ENCODE data around the gene ZNF860.
A peak's percentile ranks its signal among the peaks of the same experiment; 100 is the strongest.
"Not testable (repeated sequence)": the region's sequence is repeated elsewhere in the genome, so short reads cannot be mapped to it uniquely, and the experiment has no call there.

The ZNF860 gene

DNA sequence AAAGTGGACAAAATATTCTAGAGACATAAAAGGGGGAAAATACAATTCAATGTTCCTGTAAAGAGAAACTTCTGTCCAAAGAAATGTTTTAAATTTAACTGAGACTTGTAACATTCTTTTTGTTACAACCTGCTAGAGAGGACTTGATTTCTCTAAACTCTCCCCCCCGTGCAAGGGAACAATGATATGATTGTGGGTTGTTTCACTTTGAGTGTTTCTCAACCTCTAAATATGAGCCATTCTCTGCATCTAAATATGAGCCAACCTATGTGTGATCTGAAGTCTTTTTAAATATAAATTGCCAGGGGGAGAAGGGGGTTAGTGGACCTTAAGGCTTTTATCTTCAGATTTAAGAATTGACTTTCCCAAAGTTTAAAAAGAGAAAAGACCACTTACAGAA lies 14.6 kb downstream of the ZNF860 start:
- DNase-seq (ENCODE audit: low read depth in 2 of 2), result no peak

DNA sequence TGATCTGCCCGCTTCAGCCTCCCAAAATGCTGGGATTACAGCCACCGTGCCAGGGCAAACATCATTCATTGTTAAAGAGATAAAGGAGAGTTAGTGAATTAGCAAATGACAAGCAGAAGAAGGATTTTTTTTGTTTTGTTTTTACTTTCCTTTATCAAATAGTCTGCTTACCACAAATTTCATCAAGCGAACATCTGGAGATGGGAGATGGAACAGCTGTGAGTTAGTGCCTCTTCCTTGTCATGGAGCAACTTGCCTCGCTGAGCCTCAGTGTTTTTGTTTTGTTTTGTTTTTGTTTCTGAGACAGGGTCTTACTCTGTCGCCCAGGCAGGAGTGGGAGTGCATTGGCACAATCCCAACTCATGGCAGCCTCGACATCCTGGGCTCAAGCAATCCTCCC lies 15.9 kb downstream of the ZNF860 start:
- no peak for DNase-seq (ENCODE audit: low read depth in 2 of 2)

DNA sequence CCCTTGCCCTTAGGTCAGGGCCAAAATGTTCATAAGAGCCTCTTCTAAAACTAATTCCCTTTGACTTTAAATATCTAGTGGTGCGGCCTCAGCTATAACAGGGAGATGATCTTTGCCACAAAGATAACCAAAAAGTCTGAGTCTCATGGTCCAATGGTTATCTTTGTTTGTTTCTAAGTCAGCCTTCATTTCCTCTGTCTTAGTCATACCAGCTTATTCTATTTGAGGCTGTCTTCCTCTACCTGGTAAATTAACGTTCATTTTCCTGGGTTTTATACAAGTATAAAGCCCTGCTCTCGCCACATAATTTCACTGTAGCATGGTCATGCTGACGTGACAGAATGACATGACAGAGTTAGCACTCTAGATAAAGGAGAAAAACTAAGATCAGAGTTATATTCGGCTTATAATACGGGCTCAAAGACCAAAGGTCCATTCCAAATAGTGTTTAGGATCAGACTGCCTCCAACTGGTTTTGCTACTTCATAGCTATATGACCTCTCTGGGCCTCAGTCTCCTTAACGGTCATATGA lies 18.4 kb downstream of the ZNF860 start:
- no peak for DNase-seq (ENCODE audit: low read depth in 2 of 2)

DNA sequence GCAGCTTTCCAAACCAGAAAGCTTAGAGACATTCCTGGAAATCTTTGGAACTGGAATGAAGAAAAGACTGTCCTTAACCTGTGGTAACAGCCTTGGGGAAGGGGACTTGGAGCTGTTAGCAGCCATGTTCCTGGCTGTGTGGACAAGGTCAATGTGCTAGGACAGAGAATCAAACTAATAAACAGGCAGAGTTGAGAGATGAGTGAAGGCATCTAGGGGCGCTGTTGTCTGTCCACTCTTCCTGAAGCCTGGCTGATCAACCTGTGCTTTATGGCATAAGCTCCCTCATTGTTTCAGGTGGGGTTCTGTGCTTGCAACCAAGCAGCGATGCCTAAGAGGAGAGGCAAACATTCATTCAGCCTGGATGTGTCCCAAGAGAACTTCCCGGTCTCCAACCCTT lies 19.3 kb downstream of the ZNF860 start:
- DNase-seq (ENCODE audit: low read depth in 2 of 2), result no peak

DNA sequence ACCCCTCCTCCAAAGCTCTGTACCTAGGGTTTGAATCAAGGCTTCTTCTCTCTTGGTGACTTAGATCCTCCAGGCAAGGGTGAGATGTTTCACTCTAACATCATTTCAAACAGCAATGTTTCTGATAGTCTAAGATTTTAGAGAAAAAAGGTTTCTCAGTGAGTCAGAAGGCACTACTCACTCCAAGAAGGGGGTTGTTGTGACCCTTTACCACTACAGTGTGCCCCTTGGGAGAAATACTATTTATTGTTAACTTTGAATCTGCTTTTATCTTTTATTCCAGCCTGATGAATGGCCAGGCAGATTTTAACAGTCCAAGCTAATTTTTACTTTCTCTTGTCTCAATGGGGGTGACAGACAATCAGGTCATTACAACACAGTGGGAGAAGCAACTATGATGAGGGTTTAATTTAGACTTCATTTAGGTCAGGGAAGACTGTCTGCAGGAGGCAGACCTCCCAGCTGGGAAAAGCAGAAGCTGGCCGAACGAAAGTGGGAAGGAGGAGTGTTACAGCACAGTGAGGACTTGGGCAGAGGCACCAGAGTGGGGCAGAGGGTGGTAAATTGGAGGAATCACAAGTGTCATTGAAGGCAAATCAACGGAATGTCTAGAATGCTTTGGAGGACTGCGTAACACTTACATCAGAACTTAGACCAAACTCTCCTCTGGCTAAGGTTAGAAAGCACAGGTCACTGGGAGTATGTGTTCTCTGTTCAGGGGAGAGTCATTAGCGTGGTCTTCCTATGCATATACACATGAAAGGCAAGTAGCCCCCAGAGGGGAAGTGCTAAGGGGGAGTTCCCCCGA lies 21.2 kb downstream of the ZNF860 start:
- no peak for DNase-seq (ENCODE audit: low read depth in 2 of 2)

DNA sequence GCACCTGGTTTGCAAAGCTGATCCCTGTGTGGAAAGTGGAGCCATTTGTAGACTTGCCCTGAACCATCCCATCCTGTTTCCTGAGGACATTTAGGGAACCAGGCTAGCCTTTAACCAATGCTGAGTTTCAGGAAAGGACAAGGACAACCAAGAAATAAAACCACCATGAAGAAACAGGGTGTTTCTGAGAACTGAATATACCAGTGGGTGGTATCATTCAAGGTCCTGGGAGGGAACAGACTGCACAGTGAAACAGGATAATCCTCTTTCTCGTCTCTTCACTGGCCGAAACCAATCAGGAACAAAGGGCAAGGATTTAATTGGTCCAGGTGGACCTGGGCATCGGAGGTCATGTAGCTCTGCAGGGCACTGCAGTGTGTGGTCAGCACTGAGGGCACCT lies 21.8 kb downstream of the ZNF860 start:
- no peak for DNase-seq (ENCODE audit: low read depth in 2 of 2)

DNA sequence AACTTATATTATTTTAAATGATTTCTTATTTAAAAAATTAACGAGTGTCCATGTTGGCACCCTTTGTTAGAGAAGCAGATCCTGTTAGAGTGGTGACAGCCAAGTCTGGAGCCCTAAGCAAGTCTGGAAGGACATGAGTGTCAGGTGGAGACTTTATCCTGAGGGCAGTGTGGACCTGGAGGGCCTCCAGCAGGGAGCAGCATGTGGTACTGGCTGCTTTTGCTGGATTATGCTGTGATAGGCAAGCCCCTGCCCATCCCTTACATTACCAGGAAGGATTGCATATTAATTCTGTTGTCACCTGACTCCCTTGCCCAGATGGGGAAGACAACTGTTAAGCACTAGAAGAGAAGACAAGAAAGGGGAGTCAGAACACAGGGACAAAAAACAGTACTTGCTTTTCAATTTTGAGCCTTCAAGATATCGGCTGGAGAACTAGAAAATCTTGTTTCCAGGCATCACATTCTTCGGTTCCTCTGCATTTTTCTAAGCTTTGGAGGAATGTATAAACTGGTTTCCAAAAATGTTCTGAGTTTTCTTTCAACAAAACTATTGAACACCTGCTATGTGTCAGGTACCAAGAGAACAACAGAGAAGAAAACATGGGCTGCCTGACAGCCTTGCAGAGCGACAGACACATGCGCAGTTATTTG lies 22.7 kb downstream of the ZNF860 start:
- no peak for DNase-seq (ENCODE audit: low read depth in 2 of 2)

DNA sequence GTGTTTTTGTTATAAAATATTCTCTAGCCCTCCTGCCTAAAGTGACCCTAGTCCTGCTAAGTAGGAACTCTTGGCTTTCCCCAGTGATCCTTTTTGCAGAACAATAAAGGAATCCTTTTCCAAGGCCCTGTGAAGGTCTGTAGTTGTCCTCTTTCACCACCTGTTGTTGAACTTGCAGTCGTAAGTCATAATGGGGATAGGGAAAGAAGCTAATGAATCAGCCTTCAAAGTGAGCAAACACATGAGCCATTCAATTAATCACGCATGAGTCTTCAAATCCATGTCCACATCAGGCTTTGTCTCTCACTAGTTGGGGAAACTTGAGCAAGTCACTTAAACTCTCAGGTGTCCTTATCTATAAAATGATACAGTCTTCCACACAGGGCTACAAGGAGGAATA lies 27.6 kb downstream of the ZNF860 start:
- DNase-seq (ENCODE audit: low read depth in 2 of 2), result no peak

DNA sequence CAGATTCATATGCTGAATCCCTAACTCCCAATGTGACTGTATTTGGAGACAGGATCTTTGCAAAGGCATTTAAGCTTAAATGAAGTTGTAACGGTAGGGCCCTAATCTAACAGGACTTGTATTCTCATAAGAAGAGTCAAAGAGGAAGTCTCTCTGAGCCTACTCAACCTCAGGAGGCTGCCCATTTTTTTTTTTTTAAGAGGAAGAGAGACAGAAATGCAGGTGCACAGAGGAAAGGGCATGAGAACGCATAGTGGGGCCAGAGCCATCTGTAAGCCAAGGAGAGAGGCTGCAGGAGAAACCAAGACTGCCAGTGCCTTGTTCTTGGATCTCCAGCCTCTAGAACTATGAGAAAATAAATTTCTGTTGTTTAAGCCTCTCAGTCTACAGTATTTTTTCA lies 28.4 kb downstream of the ZNF860 start:
- DNase-seq (ENCODE audit: low read depth in 2 of 2), result no peak

DNA sequence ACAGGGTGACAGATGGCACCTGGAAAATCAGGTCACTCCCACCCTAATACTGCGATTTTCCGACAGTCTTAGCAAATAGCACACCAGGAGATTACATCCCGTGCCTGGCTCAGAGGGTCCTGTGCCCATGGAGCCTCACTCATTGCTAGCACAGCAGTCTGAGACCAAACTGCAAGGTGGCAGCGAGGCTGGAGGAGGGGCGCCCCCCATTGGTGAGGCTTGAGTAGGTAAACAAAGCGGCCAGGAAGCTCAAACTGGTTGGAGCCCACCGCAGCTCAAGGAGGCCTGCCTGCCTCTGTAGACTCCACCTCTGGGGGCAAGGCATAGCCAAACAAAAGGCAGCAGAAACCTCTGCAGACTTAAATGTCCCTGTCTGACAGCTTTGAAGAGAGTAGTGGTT lies 29.1 kb downstream of the ZNF860 start:
- DNase-seq (ENCODE audit: low read depth in 2 of 2), result not testable (repeated sequence)

DNA sequence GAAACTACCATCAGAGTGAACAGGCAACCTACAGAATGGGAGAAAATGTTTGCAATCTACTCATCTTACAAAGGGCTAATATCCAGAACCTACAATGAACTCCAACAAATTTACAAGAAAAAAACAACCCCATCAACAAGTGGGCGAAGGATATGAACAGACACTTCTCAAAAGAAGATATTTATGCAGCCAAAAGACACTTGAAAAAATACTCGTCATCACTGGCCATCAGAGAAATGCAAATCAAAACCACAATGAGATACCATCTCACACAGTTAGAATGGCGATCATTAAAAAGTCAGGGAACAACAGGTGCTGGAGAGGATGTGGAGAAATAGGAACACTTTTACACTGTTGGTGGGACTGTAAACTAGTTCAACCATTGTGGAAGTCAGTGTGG lies 34.1 kb downstream of the ZNF860 start:
- DNase-seq (ENCODE audit: low read depth in 2 of 2), result not testable (repeated sequence)

DNA sequence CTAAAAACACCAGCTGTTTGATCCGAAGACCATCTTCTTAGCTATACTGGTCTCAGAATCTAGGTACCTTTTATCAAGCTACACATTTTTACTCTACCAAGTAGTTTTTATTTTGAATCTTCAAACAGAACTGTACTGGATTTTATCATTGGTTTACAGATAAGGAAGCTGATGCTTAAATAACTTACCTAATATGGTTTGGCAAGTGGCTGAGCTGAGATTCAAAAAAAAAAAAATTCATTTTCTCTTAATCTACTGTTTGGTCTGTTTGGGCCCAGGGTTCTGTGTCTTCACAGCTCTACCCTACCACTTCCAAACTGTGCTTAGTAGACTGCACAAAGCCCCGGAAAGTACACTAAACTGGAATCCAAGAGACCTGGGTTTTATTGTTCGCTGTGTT lies 35.7 kb downstream of the ZNF860 start:
- DNase-seq (ENCODE audit: low read depth in 2 of 2), result no peak

DNA sequence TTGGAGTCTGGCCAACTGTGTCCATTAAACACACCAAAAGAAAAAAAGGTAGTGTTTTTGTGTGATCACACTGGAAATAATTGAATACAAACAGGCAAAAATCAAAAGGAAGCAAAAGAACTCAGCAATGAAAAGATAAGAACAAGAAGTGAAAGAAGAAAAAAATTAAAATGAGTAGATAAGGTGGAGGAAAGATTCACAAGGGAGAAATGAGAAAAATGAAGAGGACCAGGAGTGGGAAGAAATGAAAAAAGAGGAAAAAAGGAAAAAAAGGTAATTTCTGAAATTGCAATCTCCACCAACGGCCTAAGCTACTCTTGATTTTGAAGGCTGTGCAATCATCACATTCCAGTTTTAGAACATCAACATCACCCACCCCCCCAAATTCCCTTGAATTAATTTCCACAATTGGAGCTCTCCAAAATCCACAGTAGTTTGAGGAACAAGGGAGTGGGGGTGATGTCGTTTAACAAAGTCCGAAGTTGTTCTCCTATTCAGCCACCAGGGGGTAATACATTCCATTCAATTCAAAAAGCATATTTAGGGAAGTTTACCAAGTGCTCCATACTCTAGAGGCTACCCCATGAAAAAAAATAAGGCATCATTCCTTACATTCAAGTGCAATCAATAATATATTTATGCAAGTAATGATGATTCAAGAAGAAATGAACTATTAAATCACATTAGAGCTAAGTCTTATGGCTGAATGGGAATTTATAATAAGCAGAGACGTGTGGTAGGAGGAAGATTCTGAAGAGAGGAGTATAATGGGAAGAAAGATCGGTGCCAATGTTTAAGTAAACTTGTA lies 37.4 kb downstream of the ZNF860 start:
- DNase-seq (ENCODE audit: low read depth in 2 of 2), result peak; percentile 17 to 22

DNA sequence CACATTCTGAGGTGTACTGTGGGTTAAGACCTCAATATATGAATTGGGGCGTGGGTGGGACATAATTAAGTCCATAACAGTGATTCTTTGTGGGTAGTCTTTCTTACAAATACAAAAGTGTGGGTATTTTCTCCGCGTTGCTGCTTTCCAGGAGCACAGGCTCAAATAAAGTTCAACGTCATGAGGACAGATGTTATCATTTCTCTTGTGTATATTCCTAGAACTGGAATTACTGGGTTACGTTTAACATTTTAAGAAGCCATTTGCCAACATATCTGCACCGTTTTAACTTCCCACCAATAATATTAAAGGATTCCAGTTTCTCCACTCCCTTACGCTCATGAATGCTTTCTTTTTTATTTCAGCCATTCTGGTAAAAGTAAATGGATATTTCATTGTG lies 39.6 kb downstream of the ZNF860 start:
- no peak for DNase-seq (ENCODE audit: low read depth in 2 of 2)

DNA sequence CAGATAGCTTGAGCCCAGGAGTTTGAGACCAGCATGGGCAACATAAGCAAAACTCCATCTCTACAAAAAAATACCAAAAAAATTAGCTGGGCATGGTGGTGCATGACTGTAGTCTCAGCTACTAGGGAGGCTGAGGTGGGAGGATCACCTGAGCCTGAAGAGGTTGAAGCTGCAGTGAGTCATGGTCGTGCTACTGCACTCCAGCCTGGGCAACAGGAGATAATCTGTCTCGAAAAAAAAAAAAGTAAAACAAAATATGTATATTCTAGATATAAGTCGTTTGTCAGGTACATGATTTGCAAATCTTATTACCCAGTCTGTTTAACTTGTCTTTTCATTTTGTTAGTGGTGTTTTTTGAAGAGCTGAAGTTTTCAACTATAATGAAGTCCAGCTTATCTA lies 40.2 kb downstream of the ZNF860 start:
- no peak for DNase-seq (ENCODE audit: low read depth in 2 of 2)

DNA sequence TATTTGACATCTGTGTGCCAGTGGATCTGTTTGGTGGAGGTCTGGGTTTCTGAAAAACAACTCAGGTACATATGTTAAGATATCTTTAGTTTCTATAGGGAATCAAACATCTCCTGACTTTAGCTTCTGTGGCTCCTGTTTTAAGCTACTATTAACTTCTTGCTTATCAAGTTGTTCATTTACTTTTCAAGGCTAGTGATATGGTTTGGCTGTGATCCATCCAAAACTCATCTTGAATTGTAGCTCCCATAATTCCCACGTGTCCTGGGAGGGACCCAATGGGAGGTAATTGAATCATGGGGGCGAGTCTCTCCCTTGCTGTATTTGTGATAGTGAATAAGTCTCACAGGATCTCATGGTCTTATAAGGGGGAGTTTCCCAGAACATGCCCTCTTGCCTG lies 41.4 kb downstream of the ZNF860 start:
- no peak for DNase-seq (ENCODE audit: low read depth in 2 of 2)

DNA sequence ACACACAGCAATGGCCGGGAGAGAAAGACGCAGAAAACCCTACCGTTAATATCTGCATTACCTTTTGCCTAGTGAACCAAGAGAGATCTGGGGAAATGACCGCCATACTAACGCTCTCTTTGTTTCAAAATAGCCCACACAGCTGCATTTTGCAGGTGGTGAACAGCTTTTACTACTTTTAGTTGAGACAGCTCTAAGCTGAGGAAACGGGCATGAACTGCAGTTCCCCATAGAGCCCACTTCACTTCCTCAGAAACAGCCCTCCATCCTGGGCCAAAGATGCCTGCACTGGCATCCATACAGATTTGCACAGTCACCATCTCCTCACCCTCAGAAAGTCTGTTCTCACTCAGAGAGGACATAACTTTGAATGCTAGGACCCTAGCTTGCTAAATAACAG lies 45.0 kb downstream of the ZNF860 start:
- DNase-seq (ENCODE audit: low read depth in 2 of 2), result no peak

DNA sequence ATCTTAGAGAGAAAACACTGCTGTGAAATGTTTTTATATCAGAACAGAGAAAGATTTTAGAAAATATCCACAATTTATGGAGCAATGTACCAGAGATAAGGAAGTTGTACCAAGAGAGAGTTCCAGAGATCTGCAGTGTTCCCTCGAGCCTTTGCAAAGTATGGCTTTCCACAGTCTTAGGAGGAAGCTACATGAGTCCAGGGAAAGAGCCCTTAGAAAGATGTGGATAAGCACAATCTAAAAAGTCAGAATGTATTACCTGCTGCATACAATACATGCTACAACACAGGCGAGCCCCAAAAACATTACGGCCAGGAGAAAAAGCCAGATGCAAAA lies 56.4 kb downstream of the ZNF860 start:
- DNase-seq (ENCODE audit: low read depth in 2 of 2), result no peak

DNA sequence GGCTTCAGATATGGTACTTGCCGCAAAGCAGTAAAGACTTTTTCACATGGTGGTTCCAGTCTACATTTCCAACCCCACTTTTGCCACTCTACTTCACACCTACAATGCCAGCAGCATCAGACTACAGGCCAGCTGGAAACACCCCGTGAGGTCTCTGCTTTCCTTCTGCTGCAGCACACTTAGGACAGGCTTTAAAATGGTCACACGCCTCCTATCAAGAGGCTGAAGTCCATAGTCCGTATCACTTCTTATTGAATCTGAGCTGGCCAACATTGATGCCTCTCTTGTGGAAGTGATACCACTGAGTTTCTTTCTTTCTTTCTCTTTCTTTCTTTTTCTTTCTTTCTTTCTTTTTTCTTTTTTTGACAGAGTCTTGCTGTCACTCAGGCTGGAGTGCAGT lies 59.8 kb downstream of the ZNF860 start:
- DNase-seq (ENCODE audit: low read depth in 2 of 2), result no peak
